GM21447 (cell line): ENCODE results near the gene SUDS3.

Experiments
- ATAC-seq: cut with Tn5 transposase; IDR thresholded peaks from one replicate; pipeline ENCODE4 v1.9.1; 2021; ENCODE audit not compliant: unreplicated experiment

The SUDS3 gene

DNA sequence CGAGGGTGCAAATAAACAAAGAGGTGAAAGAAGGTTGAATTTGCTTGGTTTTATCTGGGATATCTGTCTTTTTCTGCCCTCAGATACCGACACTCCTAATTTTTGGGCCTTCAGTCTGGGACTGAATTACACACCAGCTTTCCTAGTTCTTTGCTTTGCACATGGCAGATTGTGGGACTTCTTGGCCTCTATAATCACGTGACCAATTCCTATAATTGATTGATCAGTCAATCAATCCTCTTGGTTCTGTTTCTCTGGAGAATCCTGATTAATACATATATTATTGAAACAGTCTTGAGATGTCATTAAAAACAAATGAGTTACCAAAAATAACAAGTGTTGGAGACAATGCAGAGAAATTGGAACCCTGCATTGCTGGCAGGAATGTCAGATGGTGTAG, 62.7 kb downstream of the SUDS3 start:
- no peak for ATAC-seq

DNA sequence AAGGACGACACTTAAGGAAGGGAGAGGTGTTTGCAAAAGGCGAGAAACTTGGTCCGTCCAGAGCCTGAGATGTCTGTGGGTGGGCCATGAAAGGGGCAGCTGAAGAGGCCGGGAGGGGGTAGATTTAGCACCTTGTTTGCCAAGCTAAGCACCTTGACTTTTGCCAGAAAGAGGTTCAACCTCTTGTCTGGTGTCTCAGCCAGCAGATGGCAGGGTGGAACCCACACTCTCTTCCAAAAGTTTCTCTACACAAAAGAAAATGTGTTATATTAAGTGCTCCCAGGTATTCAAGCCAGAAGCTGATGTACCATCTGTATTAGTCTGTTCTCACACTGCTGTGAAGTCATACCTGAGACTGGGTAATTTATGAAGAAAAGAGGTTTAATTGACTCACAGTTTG, 69.9 kb downstream of the SUDS3 start:
- ATAC-seq, result no peak

DNA sequence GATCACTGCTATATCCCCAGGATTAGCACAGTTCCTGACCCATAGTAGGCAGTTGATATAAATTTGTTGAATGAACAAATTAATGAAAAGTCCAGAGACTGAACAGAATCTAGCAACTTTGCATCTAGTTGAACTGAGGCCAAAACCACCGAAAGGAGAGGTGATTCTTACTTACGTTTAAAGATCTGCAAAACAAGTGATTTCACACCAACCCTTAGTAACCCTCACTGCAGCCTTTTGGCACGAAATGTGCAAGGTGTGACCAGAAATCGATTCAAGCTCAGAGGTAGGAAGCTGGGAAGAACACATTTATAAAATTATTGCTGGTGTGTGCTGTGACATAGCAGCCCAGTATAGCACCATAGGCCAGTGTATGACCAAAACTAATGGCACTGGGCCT, 70.8 kb downstream of the SUDS3 start:
- no peak for ATAC-seq

DNA sequence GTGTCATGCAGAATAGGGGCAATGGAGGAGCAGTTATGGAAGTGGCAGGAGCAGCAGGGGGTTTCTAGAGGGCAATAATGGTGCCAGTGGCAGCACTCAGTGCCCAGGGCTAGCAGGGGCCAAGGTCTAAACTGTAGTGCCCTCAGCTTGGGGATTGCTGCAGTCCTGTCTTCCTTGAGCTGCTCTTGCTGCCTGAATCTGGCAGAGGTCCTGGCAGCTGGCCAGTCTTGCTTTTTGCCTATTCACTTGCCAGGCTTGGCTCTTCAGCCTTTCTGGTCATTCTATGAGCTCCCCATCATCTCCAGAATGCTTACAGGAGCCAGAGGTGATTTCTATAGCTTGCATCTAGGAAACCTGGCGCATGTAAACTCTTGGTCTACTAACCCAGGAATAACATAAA, 72.0 kb downstream of the SUDS3 start:
- no peak for ATAC-seq

DNA sequence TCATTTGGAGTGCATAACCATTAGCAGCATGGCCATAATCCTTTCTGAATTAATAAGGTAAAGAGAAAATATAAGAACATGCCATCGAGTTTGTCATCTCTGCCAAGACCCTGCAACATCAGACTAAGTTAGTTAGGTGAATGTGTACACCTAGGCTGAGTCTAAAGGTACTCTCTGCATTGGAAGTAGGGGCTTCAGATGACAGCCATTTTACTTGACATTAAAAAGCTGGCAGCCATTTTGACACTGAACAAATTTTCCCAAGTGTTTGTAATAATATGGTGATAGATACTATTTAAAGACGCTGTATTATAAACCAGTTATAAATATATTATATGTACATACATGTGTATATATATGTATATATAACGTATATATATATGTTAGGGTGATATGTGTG, 79.0 kb downstream of the SUDS3 start:
- no peak for ATAC-seq

DNA sequence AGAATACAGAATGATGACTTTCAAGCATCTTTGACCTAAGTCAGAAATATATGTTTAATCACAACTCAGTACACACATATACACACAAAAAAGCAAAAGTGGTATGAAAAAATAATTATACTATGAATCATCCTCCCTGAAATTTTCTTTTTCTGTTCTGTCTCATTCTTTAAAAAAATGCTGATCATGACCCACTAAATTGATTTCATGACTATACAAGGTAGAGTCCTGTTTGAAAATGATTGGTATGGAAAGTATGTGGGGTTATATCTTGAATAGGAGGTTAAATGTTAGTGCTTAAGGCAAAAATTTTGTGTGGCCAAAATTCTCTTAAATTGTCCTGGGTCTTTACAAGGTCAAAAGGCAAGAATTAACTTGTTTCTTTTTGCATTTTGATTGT, 80.4 kb downstream of the SUDS3 start:
- no peak for ATAC-seq

DNA sequence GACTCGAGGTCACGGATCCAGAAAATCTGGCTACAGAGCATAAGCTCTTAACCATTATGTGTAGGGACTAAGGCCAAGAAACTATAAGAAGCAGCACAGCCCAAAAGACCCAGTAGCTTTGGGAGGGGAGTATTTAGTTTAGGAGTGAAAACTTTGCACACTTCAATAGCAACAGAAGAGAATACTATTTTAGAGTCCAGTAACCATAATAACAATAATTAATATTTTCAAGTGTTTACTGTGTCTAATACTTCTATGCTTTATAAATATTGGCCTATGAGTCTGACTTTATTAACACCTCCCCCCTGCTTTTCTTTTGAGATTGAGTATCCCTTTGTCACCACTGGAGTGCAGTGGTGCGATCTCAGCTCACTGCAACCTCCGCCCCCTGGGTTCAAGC, 82.8 kb downstream of the SUDS3 start:
- ATAC-seq, result no peak

DNA sequence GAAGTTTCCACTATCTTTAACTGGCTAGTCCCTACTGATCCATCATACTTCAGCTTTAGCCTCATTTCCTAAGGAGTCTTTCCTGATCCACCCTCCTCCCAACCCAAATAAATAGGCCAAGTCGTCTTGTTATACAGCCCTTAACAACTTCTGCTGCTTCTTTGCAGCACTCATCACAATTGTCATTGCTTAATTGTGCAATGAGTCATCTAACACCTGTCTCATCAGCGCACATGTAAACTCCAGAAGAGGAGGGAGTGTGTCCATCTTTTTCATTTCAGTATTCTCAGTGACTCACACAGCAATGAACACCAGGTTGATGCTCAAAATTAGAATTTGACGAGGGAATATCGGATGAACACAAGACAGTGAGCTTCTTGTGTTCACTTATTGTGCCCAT, 87.3 kb downstream of the SUDS3 start:
- no peak for ATAC-seq

DNA sequence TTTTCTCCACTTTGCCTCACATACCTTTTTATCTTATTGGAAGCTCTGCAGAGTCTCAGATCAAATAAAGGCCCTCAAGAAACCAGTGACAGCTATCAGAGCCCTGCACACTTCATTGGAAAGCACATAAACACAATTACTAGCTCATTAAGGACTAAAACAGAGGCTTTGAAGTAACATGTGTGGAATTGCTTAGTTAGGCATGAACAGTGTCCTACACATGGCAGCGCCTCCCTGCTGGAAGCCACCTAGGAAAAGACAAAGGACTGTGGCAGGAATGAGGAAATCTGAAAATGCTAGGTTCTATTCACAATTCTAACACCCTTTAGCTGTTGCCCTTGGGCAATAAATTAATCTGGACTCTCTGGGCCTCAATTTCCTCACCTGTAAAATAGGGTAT, 89.4 kb downstream of the SUDS3 start:
- no peak for ATAC-seq
